GM12878 (cell line): ENCODE data around the gene C16orf82. TPM values are rescaled to one million over a fixed set of nuclear protein-coding genes. Genes with fewer than 3 reads are reported as not detected.

Source experiments
- ATAC-seq: fragments of 200-7000 bp; cut with Tn5 transposase; 3 replicates; pipeline ENCODE4 v1.9.1; 2020; ENCODE audit warnings: mild to moderate bottlenecking, moderate library complexity
- BruUV-seq: library from RNA; stranded (reverse); fragments of 400-500 nt; replicated peaks from 2 replicates; lab custom pipeline; 2021; lab: Mats Ljungman, UMichigan
- CTCF ChIA-PET: fragments of 300-600 bp; sonication (Branson Sonifier 250); formaldehyde crosslinking; extraction: SDS; loops from one replicate; lab custom pipeline; 2021; ENCODE audit warnings: inconsistent platforms; lab: Yijun Ruan, JAX
- POLR2A ChIA-PET: fragments of 350-600 bp; formaldehyde crosslinking; extraction: SDS; loops from one replicate; lab custom pipeline; 2021; ENCODE audit warnings: inconsistent platforms; lab: Charles Lee
- RAD21 ChIA-PET: fragments of 300-600 bp; sonication (Branson Sonifier 250); formaldehyde crosslinking; loops from one replicate; lab custom pipeline; 2023; ENCODE audit warnings: antibody characterized with exemption; ENCODE audit not compliant: unreplicated experiment; lab: Charles Lee
- SMC1A ChIA-PET: fragments of 300-600 bp; sonication (Branson Sonifier 250); formaldehyde crosslinking; loops from one replicate; lab custom pipeline; 2023; ENCODE audit not compliant: unreplicated experiment, uncharacterized antibody; lab: Charles Lee
- DNase-seq: peaks from one replicate; pipeline ENCODE4 v3.0.0-alpha.2; 2011; ENCODE audit warnings: low read depth, low spot score
- FAIRE-seq: peaks from 3 replicates; lab custom pipeline; 2011; peaks lifted over from hg19 to GRCh38; lab: Jason Lieb, UNC
- H2AFZ ChIP-seq: 2 replicates; pipeline ENCODE4 v1.6.0; 2011; ENCODE audit warnings: low read depth, low read length, control low read depth; ENCODE audit not compliant: control insufficient read depth
- H3K27ac ChIP-seq: 2 replicates; pipeline ENCODE4 v1.5.1; 2011; ENCODE audit warnings: control low read depth; ENCODE audit not compliant: control insufficient read depth, insufficient read depth
- H3K27me3 ChIP-seq, 2 experiments: replicated peaks in 1 of 2; 2 replicates each; pipeline versions ENCODE4 v1.6.0 to v1.6.1; 2011; ENCODE audit warnings: low read length in 1 of 2; ENCODE audit not compliant: control insufficient read depth in 2 of 2, insufficient read depth in 2 of 2
- H3K36me3 ChIP-seq, 2 experiments: 2 replicates each; pipeline ENCODE4 v1.5.1; 2011; ENCODE audit warnings: low read length in 1 of 2; ENCODE audit not compliant: control insufficient read depth in 2 of 2, insufficient read depth in 2 of 2
- H3K4me1 ChIP-seq: 2 replicates; pipeline ENCODE4 v1.6.1; 2011; ENCODE audit warnings: mild to moderate bottlenecking, low read length, moderate library complexity, mixed read lengths; ENCODE audit not compliant: control insufficient read depth, insufficient read depth
- H3K4me2 ChIP-seq: 2 replicates; pipeline ENCODE4 v1.6.0; 2011; ENCODE audit warnings: control low read depth; ENCODE audit not compliant: control insufficient read depth, insufficient read depth
- H3K4me3 ChIP-seq: fragments of 200-600 bp; sonication (generic); 2 replicates; pipeline ENCODE4 v1.5.1; 2016
- H3K79me2 ChIP-seq: 2 replicates; pipeline ENCODE4 v1.6.0; 2011; ENCODE audit warnings: low read length; ENCODE audit not compliant: control insufficient read depth, insufficient read depth
- H3K9ac ChIP-seq: 2 replicates; pipeline ENCODE4 v1.8.0; 2011; ENCODE audit warnings: low read length, control low read depth, mixed read lengths; ENCODE audit not compliant: control insufficient read depth, insufficient read depth
- H3K9me3 ChIP-seq: replicated peaks from 3 replicates; pipeline ENCODE4 v1.5.1; 2011; ENCODE audit warnings: mild to moderate bottlenecking, low read length; ENCODE audit not compliant: control insufficient read depth, insufficient read depth
- H4K20me1 ChIP-seq: 2 replicates; pipeline ENCODE4 v1.6.0; 2011; ENCODE audit not compliant: control insufficient read depth, insufficient read depth
- CEBPZ ChIP-seq: fragments of 150-350 bp; IDR thresholded peaks from 2 replicates; pipeline ENCODE4 v1.6.1; 2016; ENCODE audit warnings: low read depth, low read length
- CHD1 ChIP-seq: IDR thresholded peaks from 2 replicates; pipeline ENCODE4 v1.6.1; 2012; ENCODE audit warnings: low read depth, low read length, improper control_type of control experiment
- EED ChIP-seq: sonication (generic); IDR thresholded peaks from 2 replicates; pipeline ENCODE4 v1.6.1; 2016; ENCODE audit warnings: antibody characterized with exemption, low read depth
- HCFC1 ChIP-seq: fragments of 150-350 bp; IDR thresholded peaks from 2 replicates; pipeline ENCODE4 v1.6.1; 2014; ENCODE audit warnings: low read length
- HDAC6 ChIP-seq: fragments of 200-600 bp; sonication (generic); IDR thresholded peaks from one replicate; pipeline ENCODE4 v1.8.0; 2017; ENCODE audit warnings: antibody characterized with exemption; ENCODE audit not compliant: unreplicated experiment
- IKZF2 ChIP-seq, 2 experiments: fragments of 450-650 bp; IDR thresholded peaks; 2 replicates each; pipeline ENCODE4 v1.6.1; 2017; ENCODE audit warnings: mild to moderate bottlenecking in 2 of 2, moderate library complexity in 2 of 2
- IRF3 ChIP-seq: fragments of 450-650 bp; IDR thresholded peaks from 2 replicates; pipeline ENCODE4 v1.6.1; 2014; ENCODE audit warnings: mild to moderate bottlenecking
- KLF5 ChIP-seq: fragments of 450-650 bp; IDR thresholded peaks from 2 replicates; pipeline ENCODE4 v1.6.1; 2014; ENCODE audit warnings: mild to moderate bottlenecking; ENCODE audit not compliant: partially characterized antibody
- NFYA ChIP-seq: IDR thresholded peaks from 2 replicates; pipeline ENCODE4 v1.6.1; 2011; ENCODE audit warnings: low read depth, mild to moderate bottlenecking, low read length, improper control_type of control experiment, borderline replicate concordance
- PAX8 ChIP-seq: fragments of 450-650 bp; IDR thresholded peaks from 2 replicates; pipeline ENCODE4 v1.6.1; 2017; ENCODE audit warnings: mild to moderate bottlenecking, moderate library complexity
- REST ChIP-seq: IDR thresholded peaks from 2 replicates; pipeline ENCODE4 v1.6.1; 2012; ENCODE audit warnings: mild to moderate bottlenecking, low read depth, low read length
- SIN3A ChIP-seq: IDR thresholded peaks from 2 replicates; pipeline ENCODE4 v1.6.1; 2012; ENCODE audit warnings: low read depth, low read length, improper control_type of control experiment
- TBL1XR1 ChIP-seq: IDR thresholded peaks from 2 replicates; pipeline ENCODE4 v1.6.1; 2012; ENCODE audit warnings: low read depth, low read length, improper control_type of control experiment
- ZNF207 ChIP-seq: fragments of 450-650 bp; IDR thresholded peaks from 2 replicates; pipeline ENCODE4 v1.6.1; 2014; ENCODE audit warnings: antibody characterized with exemption, mild to moderate bottlenecking, borderline replicate concordance
- ZSCAN29 ChIP-seq: fragments of 450-650 bp; IDR thresholded peaks from 2 replicates; pipeline ENCODE4 v1.6.1; 2017; ENCODE audit warnings: mild to moderate bottlenecking, moderate library complexity
- WGBS: methylation state at CpG from one replicate; pipeline ENCODE4 v1.1.6; 2016; ENCODE audit warnings: low lambda C conversion rate; ENCODE audit not compliant: insufficient replicate concordance, insufficient coverage; ENCODE audit errors: missing lambda C conversion rate; 5-methylcytosine and 5-hydroxymethylcytosine counted together
- in situ Hi-C: fragments of 300-500 bp; cut with MboI; formaldehyde crosslinking; loops from 9 replicates; pipeline ENCODE4 v1.14.3; 2018; ENCODE audit warnings: mixed read lengths
- intact Hi-C: fragments of 100-400 bp; cut with micrococcal nuclease; formaldehyde crosslinking; loops from one replicate; pipeline ENCODE4 v1.14.2; 2022; ENCODE audit not compliant: unreplicated experiment
- polyA plus RNA-seq, 11 experiments: library from polyadenylated mRNA; depleted of rRNA in 4 of 11; unstranded in 6 of 11; stranded (reverse) in 5 of 11; fragments of >200 nt; fragmentation: Nextera tagmentation in 4 of 11; fragmentation: Illumina TruSeq in 1 of 11; extraction: Ambion mirVana in 4 of 11; extraction: Trizol in 1 of 11; gene quantifications; 1 replicate in 1 of 11; 2 replicates in 10 of 11; pipeline versions ENCODE4 v1.2.1 to v1.2.3, GENCODE V29; 2011 to 2016; ENCODE audit warnings: inconsistent platforms in 2 of 11, missing spikeins in 2 of 11, low read depth in 1 of 11
- total RNA-seq, 4 experiments: library from RNA; depleted of rRNA in 3 of 4; stranded (reverse); fragments of >200 nt in 3 of 4; fragmentation: Illumina TruSeq in 1 of 4; extraction: Trizol in 1 of 4; gene quantifications; 2 replicates each; pipeline versions ENCODE4 v1.2.1 to v1.2.3, GENCODE V29; 2013 to 2021

The C16orf82 gene
- total and polyA plus RNA-seq, 10 of the 15 experiments (the other 5 are each of a cell fraction or from before 2014, with no cell fraction given), result not detected

- TF ChIP-seq ZNF207, result no peak
These were observed 21.5 kb downstream of the C16orf82 start (continued) for GRCh38 chr16:27088216-27088615.

- ChIA-PET RAD21 (no interaction called here), SMC1A (no interaction called here)
- 0% methylated on average over 2 of the region's 2 CpGs for WGBS
- Histone ChIP-seq H3K4me2 (no peak overlapping the region), H3K9me3 (no peaks in the 10 kb centered on the region), H3K4me3 (no peak overlapping the region), H3K27ac (no peak overlapping the region), H3K79me2 (no peaks in the 10 kb centered on the region), H2AFZ (no peak overlapping the region)
- ATAC-seq, result no peak
- BruUV-seq, result no TSS peak
- TF ChIP-seq PAX8, result no peak
- no peak for TF ChIP-seq IRF3
- TF ChIP-seq TBL1XR1, result no peak
- no peak for TF ChIP-seq CEBPZ
- TF ChIP-seq KLF5, result no peak
- no peak for TF ChIP-seq IKZF2 (IDR thresholded peaks at IDR 0.05)
- no peak for TF ChIP-seq CHD1
- no peak for TF ChIP-seq REST
- TF ChIP-seq SIN3A, result no peak
- TF ChIP-seq EED, result no peak
- TF ChIP-seq NFYA, result no peak
- TF ChIP-seq ZSCAN29, result no peak
- TF ChIP-seq HDAC6, result no peak
- no peak for TF ChIP-seq HCFC1
- TF ChIP-seq, all 136 proteins: peak for 0
- Histone ChIP-seq H3K4me1 (no peaks in the 10 kb centered on the region), H3K9ac (no peak overlapping the region), H4K20me1 (no peaks in the 10 kb centered on the region), H3K27me3 (peaks cover 0 to 3% of the 10 kb centered on the region in 2 experiments; a peak in 1 of 4 replicates), H3K36me3 (no peaks in the 10 kb centered on the region)
- DNase-seq (no peak), FAIRE-seq (no peak)
- intact Hi-C loops, result no loop called here
- ChIA-PET CTCF (no interaction called here), POLR2A (no interaction called here)
- in situ Hi-C loops, result no loop called here
These were observed 29.6 kb downstream of the C16orf82 start for GRCh38 chr16:27096375-27096774.
